SH-SY5Y (cell line): ENCODE data around the gene FGD4.

ENCODE experiments used
- GATA2 ChIP-seq: IDR thresholded peaks from 2 replicates; pipeline ENCODE4 v1.6.1; 2011; ENCODE audit warnings: mild to moderate bottlenecking, low read depth, low read length
- GATA3 ChIP-seq: IDR thresholded peaks from 2 replicates; pipeline ENCODE4 v1.6.1; 2011; ENCODE audit warnings: low read depth, mild to moderate bottlenecking, low read length, moderate library complexity

DNA sequence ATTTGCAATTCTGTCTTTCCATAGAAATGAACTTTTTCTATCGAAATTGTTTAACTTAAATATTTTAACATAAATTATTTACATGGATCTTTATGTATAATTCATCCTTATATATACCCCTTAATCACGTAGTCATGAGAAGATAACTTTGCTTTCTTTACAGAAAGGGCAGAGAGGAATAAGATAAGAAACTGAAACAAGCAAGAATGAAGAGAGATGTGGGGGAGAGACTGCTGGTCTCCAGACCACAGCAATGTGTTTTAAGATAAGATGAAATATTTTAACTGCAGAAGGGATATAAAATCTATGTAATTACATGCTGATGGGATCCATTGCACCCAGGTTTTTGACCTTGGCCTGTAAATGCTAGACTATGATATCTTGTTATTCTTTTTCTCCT lies 245.1 kb downstream of the FGD4 start:
- TF ChIP-seq GATA2 = no peak
- no peak for TF ChIP-seq GATA3
